ENCODE data around the gene AK6.
"Not testable (repeated sequence)": the region's sequence is repeated elsewhere in the genome, so short reads cannot be mapped to it uniquely, and the experiment has no call there.

The AK6 gene

GRCh38 chr5:69334793-69335268 lies 34.5 kb downstream of the AK6 start:
- peak; percentile 72 for DNase-seq

DNA sequence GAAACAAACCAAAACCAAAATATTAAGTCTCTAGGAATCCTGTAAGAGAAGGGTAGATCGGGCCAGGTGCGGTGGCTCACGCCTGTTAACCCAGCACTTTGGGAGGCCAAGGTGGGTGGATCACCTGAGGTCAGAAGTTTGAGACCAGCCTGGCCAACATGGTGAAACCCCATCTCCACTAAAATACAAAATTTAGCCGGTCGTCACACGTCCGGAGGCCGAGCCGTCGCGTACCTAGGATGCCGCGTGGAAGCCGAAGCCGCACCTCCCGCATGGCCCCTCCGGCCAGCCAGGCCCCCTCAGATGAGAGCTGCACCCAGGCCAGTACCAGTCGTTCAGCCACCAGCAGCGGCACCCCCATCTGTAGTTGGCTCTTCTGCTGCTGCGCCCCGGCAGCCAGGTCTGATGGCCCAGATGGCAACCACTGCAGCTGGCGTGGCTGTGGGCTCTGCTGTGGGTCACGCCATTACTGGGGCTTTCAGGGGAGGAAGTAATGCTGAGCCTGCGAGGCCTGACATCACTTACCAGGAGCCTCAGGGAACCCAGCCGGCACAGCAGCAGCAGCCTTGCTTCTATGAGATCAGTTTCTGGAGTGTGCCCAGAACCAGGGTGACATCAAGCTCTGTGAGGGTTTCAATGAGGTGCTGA lies 35.5 kb downstream of the AK6 start:
- not testable (repeated sequence) for DNase-seq

GRCh38 chr5:69331528-69332445 lies 37.5 kb downstream of the AK6 start:
- DNase-seq, result no peak

DNA sequence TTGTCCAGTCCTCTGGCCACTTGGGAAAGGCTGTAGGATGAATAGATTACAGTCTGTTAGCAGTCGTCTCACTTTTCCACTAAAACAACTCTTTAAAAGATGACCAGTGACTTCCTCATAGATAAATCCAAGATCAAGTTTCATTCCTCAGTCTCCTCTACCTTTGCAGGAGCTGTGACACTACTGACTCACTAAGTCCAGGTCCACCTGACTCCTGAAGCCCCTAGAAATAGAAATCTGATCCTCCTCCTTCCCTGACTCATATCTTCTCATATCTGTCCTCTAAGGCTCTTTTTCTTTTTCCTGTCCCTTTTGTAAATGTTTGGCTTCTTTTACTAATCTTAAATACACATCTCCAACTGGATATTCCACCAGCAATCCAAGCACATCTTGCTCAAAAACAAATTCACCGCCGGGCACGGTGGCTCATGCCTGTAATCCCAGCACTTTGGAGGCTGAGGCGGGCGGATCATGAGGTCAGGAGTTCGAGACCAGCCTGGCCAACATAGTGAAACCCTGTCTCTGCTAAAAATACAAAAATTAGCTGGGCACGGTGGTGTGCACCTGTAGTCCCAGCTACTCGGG lies 39.3 kb downstream of the AK6 start:
- DNase-seq, result no peak

GRCh38 chr5:69326365-69326764 lies 43.0 kb downstream of the AK6 start:
- DNase-seq, result no peak

DNA sequence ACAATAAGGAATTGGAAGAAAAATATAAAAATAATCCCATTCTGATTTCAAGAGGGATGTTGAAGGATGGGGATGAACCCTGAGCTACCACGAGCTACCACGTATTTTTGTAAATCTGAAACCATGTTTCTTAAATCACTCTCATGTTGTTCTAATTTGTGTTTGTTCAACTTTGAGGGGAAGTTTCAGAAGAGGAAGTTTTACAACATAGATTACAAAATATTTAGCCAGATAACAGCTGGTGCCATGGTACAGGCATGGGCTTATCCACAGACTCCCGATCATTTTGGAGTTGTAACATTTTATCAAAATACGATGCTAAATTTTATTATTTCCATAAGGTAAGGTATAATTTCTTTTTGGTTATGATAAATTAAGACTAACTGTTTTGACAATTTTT lies 51.9 kb downstream of the AK6 start:
- DNase-seq, result no peak

- DNase-seq, result no peak
Measured at GRCh38 chr5:69315972-69316371, 53.3 kb downstream of the AK6 start.

DNA sequence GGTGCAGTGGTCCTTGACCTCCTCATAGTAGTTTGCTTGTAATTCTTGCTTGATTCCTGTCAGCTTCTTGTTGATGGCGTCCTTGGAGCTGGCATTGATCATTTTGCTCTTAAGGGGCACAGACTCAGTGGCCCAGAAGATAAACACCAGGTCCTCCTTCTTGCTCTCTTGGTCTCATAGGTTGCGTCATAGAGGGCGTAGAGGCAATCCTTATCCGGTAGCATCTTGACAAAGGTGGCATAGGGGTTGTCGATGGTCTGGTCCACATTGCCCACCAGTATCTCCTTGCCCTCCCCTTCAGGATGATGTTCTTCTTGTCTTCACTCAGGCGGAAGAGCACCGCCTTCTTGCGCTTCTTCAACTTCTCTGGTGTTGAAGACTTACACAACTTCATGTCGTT lies 55.9 kb downstream of the AK6 start:
- DNase-seq, result no peak

DNA sequence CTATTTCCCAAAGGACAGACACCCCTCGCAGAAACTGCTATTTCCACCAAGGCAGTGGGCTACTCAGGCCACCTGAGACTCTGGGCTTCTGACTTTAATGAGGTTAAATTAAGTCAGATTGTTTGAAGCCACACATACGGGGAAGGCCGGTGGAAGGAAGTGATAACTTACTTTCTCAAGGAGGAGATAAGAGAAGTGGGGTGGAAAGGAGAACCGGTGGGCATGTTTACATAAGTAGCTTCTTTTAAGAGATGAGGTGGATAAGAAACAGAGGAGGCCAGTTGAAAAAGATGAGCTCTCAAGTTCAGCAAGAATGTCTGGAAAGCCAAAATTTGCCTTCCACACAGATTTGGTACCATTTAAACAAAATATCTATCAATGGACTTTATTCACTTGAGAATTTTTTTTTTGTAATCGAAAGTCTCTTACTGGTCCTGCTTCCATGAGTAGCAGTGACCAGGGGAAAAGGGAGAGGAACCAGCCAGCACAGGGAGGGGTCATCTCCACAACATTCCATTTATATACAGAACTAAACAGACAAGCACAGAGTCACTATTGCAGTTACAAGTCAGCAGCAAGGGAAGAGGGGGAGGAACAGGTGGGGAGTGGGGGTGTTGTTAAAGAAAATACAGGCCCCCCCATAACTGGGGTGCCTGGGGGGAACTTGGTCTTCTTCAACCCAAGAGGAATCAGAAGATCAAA lies 56.7 kb downstream of the AK6 start:
- DNase-seq, result no peak

GRCh38 chr5:69309380-69309779 lies 59.9 kb downstream of the AK6 start:
- no peak for DNase-seq

DNA sequence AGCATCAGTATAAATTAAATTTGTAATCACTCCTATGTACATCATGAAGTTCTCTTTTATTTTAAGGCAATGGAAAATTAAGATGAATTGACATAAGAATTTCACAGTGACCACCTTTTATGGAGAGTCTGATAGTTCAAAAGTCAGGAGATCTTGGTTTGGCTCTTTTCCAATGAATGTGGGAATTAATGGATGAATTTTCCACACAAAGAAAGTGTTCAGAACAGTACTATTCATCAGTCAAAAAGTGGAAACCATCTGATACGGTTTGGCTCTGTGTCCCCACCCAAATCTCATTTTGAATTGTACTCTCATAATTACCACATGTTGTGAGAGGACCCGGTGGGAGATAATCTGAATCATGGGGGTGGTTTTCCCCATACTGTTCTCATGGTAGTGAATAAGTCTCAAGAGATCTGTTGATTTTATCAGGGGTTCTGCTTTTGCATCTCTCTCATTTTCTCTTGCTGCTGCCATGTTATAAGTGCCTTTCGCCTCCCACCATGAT lies 61.2 kb downstream of the AK6 start:
- DNase-seq, result no peak

DNA sequence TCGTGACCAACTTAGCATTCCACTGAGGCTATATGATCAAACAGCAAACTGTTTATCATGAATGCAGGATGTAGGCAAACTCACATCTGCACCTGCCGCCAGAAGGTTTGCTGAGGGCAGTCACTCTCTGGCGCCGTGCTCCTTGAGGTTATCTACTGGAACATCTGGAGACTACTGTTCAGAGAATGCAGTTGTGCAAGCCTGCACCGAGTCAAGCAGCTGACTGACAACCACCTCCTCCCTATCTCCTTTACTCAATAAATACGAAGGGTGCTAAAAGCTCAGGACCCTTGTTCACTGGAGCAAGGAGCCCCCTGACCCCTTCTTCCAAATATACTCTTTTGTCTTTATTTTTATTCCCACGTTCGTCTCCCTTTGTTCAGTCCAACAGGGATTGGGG lies 63.8 kb downstream of the AK6 start:
- DNase-seq, result no peak
